ENCODE results near the gene SPACA4. TPM values are rescaled to one million over a fixed set of nuclear protein-coding genes. Genes with fewer than 3 reads are reported as not detected.

The SPACA4 gene
- total RNA-seq, 1 experiment from 2014 or later: not detected

GRCh38 chr19:48613024-48613851 lies 6.7 kb downstream of the SPACA4 start:
- no peak for DNase-seq
- peaks cover 42% of the 10 kb centered on the region for H3K36me3 ChIP-seq
- H3K27me3 ChIP-seq: no peaks in the 10 kb centered on the region
- H3K9me3 ChIP-seq: no peaks in the 10 kb centered on the region
- H3K4me3 ChIP-seq: no peak overlapping the region

- Histone ChIP-seq H3K4me3 (no peak overlapping the region), H3K9me3 (no peaks in the 10 kb centered on the region), H3K27me3 (no peaks in the 10 kb centered on the region), H3K36me3 (peaks cover 47% of the 10 kb centered on the region)
- no peak for DNase-seq
These were observed 7.4 kb downstream of the SPACA4 start for GRCh38 chr19:48613852-48614435.

GRCh38 chr19:48614436-48615230 lies 8.1 kb downstream of the SPACA4 start, which contains the start of gene FAM83E:
Gene FAM83E, minus strand, starts transcription at chr19:48615076. Its CDS starts 1,704 bp downstream, at chr19:48613372.
- H3K36me3 ChIP-seq: peaks cover 47% of the 10 kb centered on the region
- no peak for DNase-seq
- no peak within 1 kb of the TSS for H3K4me3 ChIP-seq
- no peaks in the 10 kb centered on the region for H3K9me3 ChIP-seq
- H3K27me3 ChIP-seq: no peaks in the 10 kb centered on the region

- DNase-seq: no peak
These were observed 8.9 kb downstream of the SPACA4 start for GRCh38 chr19:48615231-48616040.

GRCh38 chr19:48616041-48616436 lies 9.5 kb downstream of the SPACA4 start:
- no peak for DNase-seq
- no peaks in the 10 kb centered on the region for H3K9me3 ChIP-seq
- H3K36me3 ChIP-seq: peaks cover 48% of the 10 kb centered on the region
- H3K4me3 ChIP-seq: no peak overlapping the region
- no peaks in the 10 kb centered on the region for H3K27me3 ChIP-seq

More at GRCh38 chr19:48615231-48616040, 8.9 kb downstream of the SPACA4 start:
- H3K4me3 ChIP-seq: no peak overlapping the region
- H3K27me3 ChIP-seq: no peaks in the 10 kb centered on the region
- H3K9me3 ChIP-seq: no peaks in the 10 kb centered on the region
- peaks cover 47% of the 10 kb centered on the region for H3K36me3 ChIP-seq

- DNase-seq: no peak
- Histone ChIP-seq H3K4me3 (peak overlapping the region; percentile 87; the same call in 1 of the 2 replicates), H3K27me3 (no peaks in the 10 kb centered on the region), H3K9me3 (no peaks in the 10 kb centered on the region), H3K36me3 (peaks cover 54% of the 10 kb centered on the region)
These were observed 10.0 kb downstream of the SPACA4 start for GRCh38 chr19:48616491-48617056.

GRCh38 chr19:48617146-48617937 lies 10.8 kb downstream of the SPACA4 start:
- Histone ChIP-seq H3K4me3 (peak overlapping the region; percentile 87), H3K27me3 (no peaks in the 10 kb centered on the region), H3K9me3 (no peaks in the 10 kb centered on the region), H3K36me3 (peaks cover 58% of the 10 kb centered on the region)
- DNase-seq: peak; percentile 43

GRCh38 chr19:48618278-48618915 lies 11.9 kb downstream of the SPACA4 start:
- no peak for DNase-seq
- H3K36me3 ChIP-seq: peaks cover 61% of the 10 kb centered on the region

GRCh38 chr19:48618916-48619691 lies 12.6 kb downstream of the SPACA4 start, which contains the start of the genes RPL18 and SPHK2:
Gene RPL18, minus strand, starts transcription at chr19:48619178. Its CDS starts 35 bp downstream, at chr19:48619143.
Gene SPHK2, plus strand, starts transcription at chr19:48619506. Its CDS starts 1,009 bp downstream, at chr19:48620515.
- DNase-seq: peak; percentile 100
- peak within 1 kb of the TSS; percentile 87 for H3K4me3 ChIP-seq
- peaks cover 66% of the 10 kb centered on the region for H3K36me3 ChIP-seq
- no peaks in the 10 kb centered on the region for H3K27me3 ChIP-seq
- no peaks in the 10 kb centered on the region for H3K9me3 ChIP-seq

More at GRCh38 chr19:48618278-48618915, 11.9 kb downstream of the SPACA4 start:
- Histone ChIP-seq H3K27me3 (no peaks in the 10 kb centered on the region), H3K4me3 (peak overlapping the region; percentile 87), H3K9me3 (no peaks in the 10 kb centered on the region)

GRCh38 chr19:48619692-48620585 lies 13.4 kb downstream of the SPACA4 start:
- no peak for DNase-seq

GRCh38 chr19:48623556-48624066 lies 17.1 kb downstream of the SPACA4 start:
- H3K36me3 ChIP-seq: peaks cover 33% of the 10 kb centered on the region
- no peaks in the 10 kb centered on the region for H3K27me3 ChIP-seq
- no peak for DNase-seq
- no peak overlapping the region for H3K4me3 ChIP-seq
- no peaks in the 10 kb centered on the region for H3K9me3 ChIP-seq

More at GRCh38 chr19:48619692-48620585, 13.4 kb downstream of the SPACA4 start:
- Histone ChIP-seq H3K9me3 (no peaks in the 10 kb centered on the region), H3K27me3 (no peaks in the 10 kb centered on the region), H3K4me3 (peak overlapping the region; percentile 87), H3K36me3 (peaks cover 58% of the 10 kb centered on the region)

GRCh38 chr19:48624067-48624594 lies 17.6 kb downstream of the SPACA4 start:
- Histone ChIP-seq H3K36me3 (peaks cover 31% of the 10 kb centered on the region), H3K27me3 (no peaks in the 10 kb centered on the region), H3K9me3 (no peaks in the 10 kb centered on the region), H3K4me3 (no peak overlapping the region)
- DNase-seq: no peak

Data from MG63 (cell line).